Neural progenitor cell (in vitro differentiated cells): Measurements from ENCODE around the gene TXNDC17.

Experiments used
- EZH2 ChIP-seq: fragments of 200-600 bp; sonication (generic); IDR thresholded peaks from 2 replicates; pipeline ENCODE4 v1.6.1; 2017; ENCODE audit warnings: antibody characterized with exemption, mild to moderate bottlenecking, moderate library complexity
- EZH2phosphoT487 ChIP-seq: fragments of 200-600 bp; sonication (generic); IDR thresholded peaks from 2 replicates; pipeline ENCODE4 v1.6.1; 2017; ENCODE audit warnings: antibody characterized with exemption
- TF ChIP-seq, protein P1 (sequence below): fragments of 200-600 bp; sonication (generic); IDR thresholded peaks from 2 replicates; pipeline ENCODE4 v1.5.1; 2017; ENCODE audit warnings: antibody characterized with exemption, mild to moderate bottlenecking

- TF ChIP-seq EZH2: no peak
- no peak for TF ChIP-seq EZH2phosphoT487
- TF ChIP-seq, protein P1, sequence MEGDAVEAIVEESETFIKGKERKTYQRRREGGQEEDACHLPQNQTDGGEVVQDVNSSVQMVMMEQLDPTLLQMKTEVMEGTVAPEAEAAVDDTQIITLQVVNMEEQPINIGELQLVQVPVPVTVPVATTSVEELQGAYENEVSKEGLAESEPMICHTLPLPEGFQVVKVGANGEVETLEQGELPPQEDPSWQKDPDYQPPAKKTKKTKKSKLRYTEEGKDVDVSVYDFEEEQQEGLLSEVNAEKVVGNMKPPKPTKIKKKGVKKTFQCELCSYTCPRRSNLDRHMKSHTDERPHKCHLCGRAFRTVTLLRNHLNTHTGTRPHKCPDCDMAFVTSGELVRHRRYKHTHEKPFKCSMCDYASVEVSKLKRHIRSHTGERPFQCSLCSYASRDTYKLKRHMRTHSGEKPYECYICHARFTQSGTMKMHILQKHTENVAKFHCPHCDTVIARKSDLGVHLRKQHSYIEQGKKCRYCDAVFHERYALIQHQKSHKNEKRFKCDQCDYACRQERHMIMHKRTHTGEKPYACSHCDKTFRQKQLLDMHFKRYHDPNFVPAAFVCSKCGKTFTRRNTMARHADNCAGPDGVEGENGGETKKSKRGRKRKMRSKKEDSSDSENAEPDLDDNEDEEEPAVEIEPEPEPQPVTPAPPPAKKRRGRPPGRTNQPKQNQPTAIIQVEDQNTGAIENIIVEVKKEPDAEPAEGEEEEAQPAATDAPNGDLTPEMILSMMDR: no peak
These were observed 20.1 kb downstream of the TXNDC17 start for GRCh38 chr17:6660805-6661463.
